Measurements from ENCODE around the gene PDE1A. TPM values are rescaled to one million over a fixed set of nuclear protein-coding genes. Genes with fewer than 3 reads are reported as not detected.

Gene PDE1A
- total RNA-seq, 1 experiment from 2014 or later: not detected

DNA sequence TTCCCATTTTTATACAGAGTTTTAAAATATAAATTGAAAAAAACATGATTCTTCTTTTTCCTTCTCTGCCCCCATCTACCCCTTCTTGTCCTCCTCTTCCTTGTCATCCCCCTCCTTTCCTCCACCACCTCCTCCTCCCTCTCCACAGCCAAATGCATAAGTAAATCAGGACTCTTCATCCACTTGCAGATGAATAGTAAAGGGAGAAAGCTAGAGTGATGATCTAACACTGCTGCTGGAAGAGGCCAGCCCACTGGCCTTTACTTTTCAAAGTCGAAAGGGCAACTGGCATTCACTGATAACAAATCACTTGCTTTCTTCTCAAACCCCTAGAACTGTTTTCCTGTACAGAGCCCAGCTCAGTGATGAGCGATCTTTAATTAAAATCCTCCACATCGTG is 205.8 kb downstream of the PDE1A start:
- Histone ChIP-seq H3K27ac (ENCODE audit: low read length) (no peak overlapping the region), H3F3A (ENCODE audit: low read length, unreplicated experiment) (no peaks in the 10 kb centered on the region), H3K9me2 (replicated peaks; ENCODE audit: low read length) (no peaks in the 10 kb centered on the region), H3K4me2 (ENCODE audit: low read length) (no peak overlapping the region), H3K27me3 (ENCODE audit: low read length) (0 out of 2 replicates have a peak, but pooled peaks cover 5% of the 10 kb centered on the region), H3K4me3 (ENCODE audit: low read length) (no peak overlapping the region), H3K4me1 (ENCODE audit: insufficient read depth, low read length) (no peaks in the 10 kb centered on the region), H3K79me2 (ENCODE audit: low read length) (no peaks in the 10 kb centered on the region), H4K20me1 (ENCODE audit: low read length) (no peaks in the 10 kb centered on the region), H2AFZ (ENCODE audit: low read length) (no peak overlapping the region), H3K9ac (ENCODE audit: low read length) (no peak overlapping the region), H3K9me3 (ENCODE audit: low read length) (no peaks in the 10 kb centered on the region), H3K36me3 (ENCODE audit: low read depth, low read length) (no peaks in the 10 kb centered on the region)
- BruUV-seq (replicated peaks): no TSS peak
- ATAC-seq (no peak), DNase-seq (no peak)
- TF ChIP-seq EZH2phosphoT487 (IDR thresholded peaks at IDR 0.05; ENCODE audit: borderline replicate concordance, low read length) (no peak), EZH2 (IDR thresholded peaks at IDR 0.05; ENCODE audit: low read length, unreplicated experiment) (no peak)
- POLR2A ChIA-PET (ENCODE audit: unreplicated experiment): no interaction called here
- intact Hi-C loops (cut with micrococcal nuclease): no loop called here
- CTCF ChIA-PET: no interaction called here

GRCh38 chr2:182220335-182220734 is 206.5 kb downstream of the PDE1A start:
- no peaks in the 10 kb centered on the region for H3K9me2 ChIP-seq (replicated peaks; ENCODE audit: low read length)
- no peak for TF ChIP-seq EZH2 (IDR thresholded peaks at IDR 0.05; ENCODE audit: low read length, unreplicated experiment)
- TF ChIP-seq, protein P1, sequence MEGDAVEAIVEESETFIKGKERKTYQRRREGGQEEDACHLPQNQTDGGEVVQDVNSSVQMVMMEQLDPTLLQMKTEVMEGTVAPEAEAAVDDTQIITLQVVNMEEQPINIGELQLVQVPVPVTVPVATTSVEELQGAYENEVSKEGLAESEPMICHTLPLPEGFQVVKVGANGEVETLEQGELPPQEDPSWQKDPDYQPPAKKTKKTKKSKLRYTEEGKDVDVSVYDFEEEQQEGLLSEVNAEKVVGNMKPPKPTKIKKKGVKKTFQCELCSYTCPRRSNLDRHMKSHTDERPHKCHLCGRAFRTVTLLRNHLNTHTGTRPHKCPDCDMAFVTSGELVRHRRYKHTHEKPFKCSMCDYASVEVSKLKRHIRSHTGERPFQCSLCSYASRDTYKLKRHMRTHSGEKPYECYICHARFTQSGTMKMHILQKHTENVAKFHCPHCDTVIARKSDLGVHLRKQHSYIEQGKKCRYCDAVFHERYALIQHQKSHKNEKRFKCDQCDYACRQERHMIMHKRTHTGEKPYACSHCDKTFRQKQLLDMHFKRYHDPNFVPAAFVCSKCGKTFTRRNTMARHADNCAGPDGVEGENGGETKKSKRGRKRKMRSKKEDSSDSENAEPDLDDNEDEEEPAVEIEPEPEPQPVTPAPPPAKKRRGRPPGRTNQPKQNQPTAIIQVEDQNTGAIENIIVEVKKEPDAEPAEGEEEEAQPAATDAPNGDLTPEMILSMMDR (conservative IDR thresholded peaks at IDR 0.05; ENCODE audit: low read depth, low read length): no peak
- no peak for TF ChIP-seq EZH2phosphoT487 (IDR thresholded peaks at IDR 0.05; ENCODE audit: borderline replicate concordance, low read length)
- H3F3A ChIP-seq (ENCODE audit: low read length, unreplicated experiment): no peaks in the 10 kb centered on the region
- 0 out of 2 replicates have a peak, but pooled peaks cover 5% of the 10 kb centered on the region for H3K27me3 ChIP-seq (ENCODE audit: low read length)
- ATAC-seq: no peak
- H3K79me2 ChIP-seq (ENCODE audit: low read length): no peaks in the 10 kb centered on the region
- BruUV-seq (replicated peaks): no TSS peak
- H3K36me3 ChIP-seq (ENCODE audit: low read depth, low read length): no peaks in the 10 kb centered on the region
- no peaks in the 10 kb centered on the region for H3K9me3 ChIP-seq (ENCODE audit: low read length)
- H3K9ac ChIP-seq (ENCODE audit: low read length): no peak overlapping the region
- H3K4me2 ChIP-seq (ENCODE audit: low read length): no peak overlapping the region
- intact Hi-C loops (cut with micrococcal nuclease): no loop called here
- H2AFZ ChIP-seq (ENCODE audit: low read length): no peak overlapping the region
- H3K27ac ChIP-seq (ENCODE audit: low read length): no peak overlapping the region
- POLR2A ChIA-PET (ENCODE audit: unreplicated experiment): no interaction called here
- H4K20me1 ChIP-seq (ENCODE audit: low read length): no peaks in the 10 kb centered on the region
- CTCF ChIA-PET: no interaction called here
- no peaks in the 10 kb centered on the region for H3K4me1 ChIP-seq (ENCODE audit: insufficient read depth, low read length)
- DNase-seq: no peak
- H3K4me3 ChIP-seq (ENCODE audit: low read length): no peak overlapping the region

GRCh38 chr2:182210669-182211068 is 216.2 kb downstream of the PDE1A start:
- no peak overlapping the region for H3K9ac ChIP-seq (ENCODE audit: low read length)
- POLR2A ChIA-PET (ENCODE audit: unreplicated experiment): no interaction called here
- no peak overlapping the region for H3K27ac ChIP-seq (ENCODE audit: low read length)
- H3K4me2 ChIP-seq (ENCODE audit: low read length): no peak overlapping the region
- ATAC-seq (no peak), DNase-seq (no peak)
- no peaks in the 10 kb centered on the region for H3K79me2 ChIP-seq (ENCODE audit: low read length)
- no peaks in the 10 kb centered on the region for H3K9me3 ChIP-seq (ENCODE audit: low read length)
- H3K9me2 ChIP-seq (replicated peaks; ENCODE audit: low read length): no peaks in the 10 kb centered on the region
- no peaks in the 10 kb centered on the region for H4K20me1 ChIP-seq (ENCODE audit: low read length)
- no peak for TF ChIP-seq EZH2phosphoT487 (IDR thresholded peaks at IDR 0.05; ENCODE audit: borderline replicate concordance, low read length)
- TF ChIP-seq, protein P1 (conservative IDR thresholded peaks at IDR 0.05; ENCODE audit: low read depth, low read length): no peak
- TF ChIP-seq EZH2 (IDR thresholded peaks at IDR 0.05; ENCODE audit: low read length, unreplicated experiment): no peak
- intact Hi-C loops (cut with micrococcal nuclease): no loop called here
- CTCF ChIA-PET: no interaction called here
- no peaks in the 10 kb centered on the region for H3F3A ChIP-seq (ENCODE audit: low read length, unreplicated experiment)
- no peak overlapping the region for H3K4me3 ChIP-seq (ENCODE audit: low read length)
- H3K4me1 ChIP-seq (ENCODE audit: insufficient read depth, low read length): no peaks in the 10 kb centered on the region
- no peaks in the 10 kb centered on the region for H3K27me3 ChIP-seq (ENCODE audit: low read length)
- H3K36me3 ChIP-seq (ENCODE audit: low read depth, low read length): no peaks in the 10 kb centered on the region
- BruUV-seq (replicated peaks): no TSS peak
- H2AFZ ChIP-seq (ENCODE audit: low read length): no peak overlapping the region

Data from PC-3 (cell line).